H1 (cell line): ENCODE measurements around the gene FMNL2. TPM values are rescaled to one million over a fixed set of nuclear protein-coding genes. Genes with fewer than 3 reads are reported as not detected.

Experiments
- CTCF ChIA-PET: fragments of 300-600 bp; sonication (Branson Sonifier 250); formaldehyde crosslinking; loops from one replicate; lab custom pipeline; 2021; ENCODE audit not compliant: partially characterized antibody; lab: Charles Lee
- POLR2A ChIA-PET: fragments of 300-600 bp; sonication (Branson Sonifier 250); formaldehyde crosslinking; loops from one replicate; lab custom pipeline; 2021; ENCODE audit warnings: inconsistent platforms; ENCODE audit not compliant: partially characterized antibody; lab: Charles Lee
- DNase-seq, 2 experiments: peaks; one replicate each; pipeline versions ENCODE4 v3.0.0 to v3.0.0-alpha.2; 2010 to 2022; ENCODE audit warnings: low spot score in 2 of 2, low read depth in 1 of 2, mixed read lengths in 1 of 2
- FAIRE-seq: peaks from 2 replicates; lab custom pipeline; 2011; peaks lifted over from hg19 to GRCh38; lab: Jason Lieb, UNC
- H2AFZ ChIP-seq: 2 replicates; pipeline ENCODE4 v1.8.1; 2012; ENCODE audit warnings: low read length, inconsistent platforms
- H2AK5ac ChIP-seq: 2 replicates; pipeline ENCODE4 v1.6.1; 2013; ENCODE audit warnings: low read depth, low read length
- H2BK120ac ChIP-seq: replicated peaks from 2 replicates; pipeline ENCODE3; 2013; ENCODE audit warnings: low read depth, low read length, inconsistent platforms
- H2BK12ac ChIP-seq: 2 replicates; pipeline ENCODE4 v1.6.1; 2013; ENCODE audit warnings: low read depth, low read length
- H2BK15ac ChIP-seq: 2 replicates; pipeline ENCODE4 v1.6.1; 2013; ENCODE audit warnings: low read length
- H2BK20ac ChIP-seq: 2 replicates; pipeline ENCODE4 v1.6.1; 2013; ENCODE audit warnings: low read length
- H2BK5ac ChIP-seq: 2 replicates; pipeline ENCODE4 v1.6.1; 2013; ENCODE audit warnings: low read depth, low read length
- H3K14ac ChIP-seq: 2 replicates; pipeline ENCODE4 v1.6.1; 2013; ENCODE audit warnings: inconsistent platforms; ENCODE audit not compliant: insufficient read length
- H3K18ac ChIP-seq: 2 replicates; pipeline ENCODE4 v1.6.1; 2013; ENCODE audit warnings: low read length; ENCODE audit errors: extremely low read depth
- H3K23ac ChIP-seq: 2 replicates; pipeline ENCODE4 v1.6.1; 2013; ENCODE audit warnings: inconsistent platforms; ENCODE audit not compliant: insufficient read length
- H3K23me2 ChIP-seq: 2 replicates; pipeline ENCODE4 v1.6.1; 2013; ENCODE audit warnings: low read depth, low read length
- H3K27ac ChIP-seq: 2 replicates; pipeline ENCODE4 v1.6.1; 2011; ENCODE audit warnings: low read depth, low read length, inconsistent platforms
- H3K27me3 ChIP-seq, 4 experiments: replicated peaks in 1 of 4; 1 replicate in 1 of 4; 2 replicates in 3 of 4; pipeline versions ENCODE4 v1.6.1 to v1.8.1; 2011 to 2013; ENCODE audit warnings: low read length in 3 of 4, mild to moderate bottlenecking in 3 of 4, inconsistent platforms in 2 of 4, mixed read lengths in 2 of 4, moderate library complexity in 1 of 4; ENCODE audit not compliant: control insufficient read depth in 3 of 4, insufficient read depth in 3 of 4; ENCODE audit errors: extremely low read depth in 1 of 4
- H3K36me3 ChIP-seq, 4 experiments: 2 replicates each; pipeline versions ENCODE4 v1.6.1 to v1.8.1; 2011 to 2013; ENCODE audit warnings: mild to moderate bottlenecking in 4 of 4, low read length in 3 of 4, moderate library complexity in 2 of 4, control low read depth in 1 of 4, inconsistent platforms in 1 of 4; ENCODE audit not compliant: insufficient read depth in 4 of 4, control insufficient read depth in 2 of 4
- H3K4ac ChIP-seq: replicated peaks from 2 replicates; pipeline ENCODE3; 2013; ENCODE audit warnings: low read length, low read depth, mixed read lengths, inconsistent platforms; ENCODE audit not compliant: insufficient read length
- H3K4me1 ChIP-seq, 4 experiments: replicated peaks in 1 of 4; 1 replicate in 1 of 4; 2 replicates in 3 of 4; pipeline versions ENCODE4 v1.6.1 to v1.8.1; 2011 to 2013; ENCODE audit warnings: low read length in 3 of 4, inconsistent platforms in 2 of 4, mixed read lengths in 1 of 4; ENCODE audit not compliant: insufficient read depth in 4 of 4, control insufficient read depth in 3 of 4
- H3K4me2 ChIP-seq, 2 experiments: 2 replicates each; pipeline versions ENCODE4 v1.6.1 to v1.8.1; 2011 to 2013; ENCODE audit warnings: low read depth in 2 of 2, low read length in 2 of 2, control low read depth in 1 of 2, inconsistent platforms in 1 of 2, mild to moderate bottlenecking in 1 of 2; ENCODE audit not compliant: insufficient read depth in 1 of 2
- H3K4me3 ChIP-seq, 4 experiments: fragments of 200-600, 300-600 bp in 1 of 4; sonication (generic), shearing (Covaris generic), sonication (Bioruptor Twin) in 1 of 4; 2 replicates each; pipeline versions ENCODE4 v1.5.1 to v1.8.1; 2011 to 2016; ENCODE audit warnings: low read length in 4 of 4, low read depth in 3 of 4, control low read depth in 2 of 4, inconsistent platforms in 2 of 4, mild to moderate bottlenecking in 2 of 4, mixed read lengths in 1 of 4, moderate library complexity in 1 of 4; ENCODE audit not compliant: insufficient read depth in 2 of 4; ENCODE audit errors: extremely low read depth in 1 of 4
- H3K56ac ChIP-seq: replicated peaks from 2 replicates; pipeline ENCODE3; 2013; ENCODE audit warnings: low read depth, mild to moderate bottlenecking, mixed read lengths, low read length, inconsistent platforms; ENCODE audit not compliant: insufficient read length
- H3K79me1 ChIP-seq: 2 replicates; pipeline ENCODE4 v1.6.1; 2013; ENCODE audit warnings: low read depth, low read length, control low read depth
- H3K79me2 ChIP-seq, 2 experiments: 2 replicates each; pipeline versions ENCODE4 v1.6.1 to v1.8.1; 2012 to 2013; ENCODE audit warnings: low read length in 2 of 2, mild to moderate bottlenecking in 2 of 2, inconsistent platforms in 1 of 2; ENCODE audit not compliant: insufficient read depth in 2 of 2, control insufficient read depth in 1 of 2
- H3K9ac ChIP-seq, 4 experiments: replicated peaks in 1 of 4; 1 replicate in 1 of 4; 2 replicates in 3 of 4; pipeline versions ENCODE4 v1.6.1 to v1.8.1; 2011 to 2013; ENCODE audit warnings: low read depth in 3 of 4, low read length in 3 of 4, control low read depth in 2 of 4, mild to moderate bottlenecking in 2 of 4, moderate library complexity in 2 of 4, inconsistent platforms in 1 of 4; ENCODE audit errors: extremely low read depth in 1 of 4
- H3K9me3 ChIP-seq, 2 experiments: 2 replicates each; pipeline versions ENCODE4 v1.6.1 to v1.8.1; 2012 to 2013; ENCODE audit warnings: mild to moderate bottlenecking in 2 of 2, moderate library complexity in 2 of 2, control low read depth in 1 of 2, inconsistent platforms in 1 of 2, low read depth in 1 of 2, low read length in 1 of 2, mixed read lengths in 1 of 2; ENCODE audit not compliant: insufficient read depth in 2 of 2
- H4K20me1 ChIP-seq, 2 experiments: replicated peaks in 1 of 2; 2 replicates each; pipeline versions ENCODE3 to v1.8.1; 2011 to 2013; ENCODE audit warnings: inconsistent platforms in 2 of 2, low read length in 2 of 2, mild to moderate bottlenecking in 1 of 2; ENCODE audit not compliant: insufficient read depth in 2 of 2, control insufficient read depth in 1 of 2
- H4K5ac ChIP-seq: 2 replicates; pipeline ENCODE4 v1.6.1; 2013; ENCODE audit warnings: low read length, low read depth, mixed read lengths, inconsistent platforms; ENCODE audit not compliant: insufficient read length
- H4K8ac ChIP-seq: 2 replicates; pipeline ENCODE4 v1.8.0; 2013; ENCODE audit warnings: mild to moderate bottlenecking, moderate library complexity, low read length, inconsistent platforms; ENCODE audit not compliant: insufficient read depth; ENCODE audit errors: extremely low read depth
- H4K91ac ChIP-seq: replicated peaks from 2 replicates; pipeline ENCODE3; 2013; ENCODE audit warnings: low read length, mixed read lengths, inconsistent platforms; ENCODE audit not compliant: insufficient read length
- SP2 ChIP-seq: IDR thresholded peaks from 2 replicates; pipeline ENCODE4 v1.6.1; 2012; ENCODE audit warnings: mild to moderate bottlenecking, low read length, inconsistent platforms
- WGBS, 2 experiments: shearing (Covaris generic) in 1 of 2; methylation state at CpG; one replicate each; pipeline versions ENCODE4 v1.1.6 to v1.1.7; 2013 to 2015; ENCODE audit warnings: low lambda C conversion rate in 2 of 2, mixed read lengths in 2 of 2, inconsistent platforms in 1 of 2, low coverage in 1 of 2, missing lambda C conversion rate in 1 of 2; ENCODE audit not compliant: insufficient replicate concordance in 2 of 2, insufficient coverage in 1 of 2, insufficient read length in 1 of 2; ENCODE audit errors: extremely low coverage in 1 of 2, missing lambda C conversion rate in 1 of 2; 5-methylcytosine and 5-hydroxymethylcytosine counted together
- polyA plus RNA-seq, 7 experiments: library from polyadenylated mRNA; depleted of rRNA in 3 of 7; stranded (reverse) in 5 of 7; unstranded in 2 of 7; fragments of >200 nt in 5 of 7; fragments of 200-250 nt in 2 of 7; gene quantifications; 1 replicate in 5 of 7; 2 replicates in 1 of 7; 4 replicates in 1 of 7; pipeline versions ENCODE4 v1.2.1 to v1.2.3, GENCODE V29; 2011 to 2013; ENCODE audit warnings: missing spikeins in 2 of 7, mixed read lengths in 2 of 7
- total RNA-seq: library from RNA; stranded (reverse); fragmentation: NEBNext Ultra II Directional; extraction: Animal tissue kit (Norgen Biotek cat#: 25700); gene quantifications from 2 replicates; pipeline ENCODE4 v1.2.1, GENCODE V29; 2021

The FMNL2 gene
- total and polyA plus RNA-seq, 2 of the 8 experiments (the other 6 are each of a cell fraction or from before 2014, with no cell fraction given), result 15.5 to 45.1 TPM

- 82% methylated on average over 14 of the region's 14 CpGs; no CpG with 5 or more reads in 1 of the 2 experiments for WGBS, 2 experiments
- H3K79me2 ChIP-seq, result peaks cover 0 to 58% of the 10 kb centered on the region in 2 experiments; a peak in 2 of 4 replicates
Observed at GRCh38 chr2:152518641-152519580, 183.9 kb downstream of the FMNL2 start.

More at GRCh38 chr2:152518641-152519580, 183.9 kb downstream of the FMNL2 start:
- TF ChIP-seq SP2, result no peak
- TF ChIP-seq, all 59 proteins: peak for 0
- Histone ChIP-seq H4K20me1 (no peaks in the 10 kb centered on the region), H3K4me3 (no peak overlapping the region), H3K4me1 (peaks cover 0 to 6% (median under 1%) of the 10 kb centered on the region in 4 experiments; a peak in 2 of 7 replicates), H3K9me3 (no peaks in the 10 kb centered on the region), H3K23me2 (no peaks in the 10 kb centered on the region), H2AFZ (no peak overlapping the region), H3K56ac (no peak overlapping the region), H3K79me1 (peaks cover 2% of the 10 kb centered on the region; the same call in 1 of the 2 replicates), H3K27ac (no peak overlapping the region), H2BK15ac (no peak overlapping the region), H3K18ac (no peak overlapping the region), H2BK5ac (no peak overlapping the region), H2BK120ac (no peak overlapping the region), H4K8ac (no peak overlapping the region), H3K4me2 (no peak overlapping the region), H3K36me3 (no peaks in the 10 kb centered on the region; a peak in 1 of 8 replicates), H2BK20ac (no peak overlapping the region), H3K4ac (no peak overlapping the region), H3K9ac (no peak overlapping the region), H3K14ac (no peak overlapping the region), H3K23ac (no peak overlapping the region), H2BK12ac (no peak overlapping the region), H2AK5ac (no peak overlapping the region), H4K91ac (no peak overlapping the region), H3K27me3 (no peaks in the 10 kb centered on the region), H4K5ac (no peak overlapping the region)
- CTCF ChIA-PET, result interaction anchor here (0.5 to 1.3 kb wide), 6 partner anchors 73 to 502 kb away, joined by 3 read pairs; partner anchors contain the start of gene FMNL2
- DNase-seq (no peak), FAIRE-seq (no peak)
- POLR2A ChIA-PET, result interaction anchor here (0.7 kb wide), 1 partner anchor 16 kb away, joined by 3 read pairs; no protein-coding TSS in a partner anchor
